HG03108 (cell line): ENCODE results near the gene LHPP.
"Not testable (repeated sequence)": the region's sequence is repeated elsewhere in the genome, so short reads cannot be mapped to it uniquely, and the experiment has no call there.

Experiments
- ATAC-seq: cut with Tn5 transposase; IDR thresholded peaks from one replicate; pipeline ENCODE4 v1.9.1; 2021; ENCODE audit warnings: moderate library complexity; ENCODE audit not compliant: unreplicated experiment

Gene LHPP

DNA sequence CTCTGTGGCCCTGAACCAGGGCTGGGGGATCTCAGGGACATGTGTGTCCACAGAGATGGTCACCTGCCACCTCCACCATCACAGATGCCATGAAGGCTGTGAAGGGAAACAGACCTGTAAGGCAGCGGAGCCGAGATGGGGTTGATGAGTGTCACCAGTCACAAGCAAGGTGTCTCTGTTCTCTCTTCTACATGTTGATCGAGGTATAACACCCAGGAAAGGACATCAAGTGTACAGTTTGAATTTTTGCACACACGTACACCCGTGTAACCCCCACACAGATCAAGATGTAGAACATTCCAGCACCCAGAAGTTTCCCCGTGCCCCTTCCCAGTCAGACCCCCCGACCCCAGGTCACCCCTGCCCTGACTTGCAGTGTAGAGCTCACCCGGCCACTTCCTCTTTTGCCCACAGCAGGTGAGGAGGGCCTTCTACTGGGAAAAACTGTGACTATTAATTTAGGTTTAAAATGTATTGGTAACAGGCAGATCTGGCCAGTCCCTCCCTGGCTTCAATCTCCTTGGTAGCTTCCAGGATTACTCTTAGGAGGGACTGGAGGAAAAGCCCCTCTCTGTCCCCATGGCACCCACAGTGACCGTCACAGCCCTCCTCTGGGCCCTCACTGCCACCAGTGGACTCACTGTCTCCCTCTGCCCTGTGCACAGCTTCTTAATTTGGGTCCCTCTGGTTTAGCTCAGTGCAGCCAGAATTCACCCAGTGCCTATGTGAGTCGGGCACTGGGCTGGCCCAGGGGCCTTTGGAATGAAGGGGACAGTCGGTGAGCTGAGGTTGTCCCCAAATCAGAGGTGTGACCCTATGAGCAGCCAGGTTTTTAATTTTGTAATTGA, 108.2 kb downstream of the LHPP start:
- ATAC-seq: no peak

- ATAC-seq: no peak
Measured at GRCh38 chr10:124570646-124571045, 109.0 kb downstream of the LHPP start.

- ATAC-seq: no peak
Measured at GRCh38 chr10:124572751-124573150, 111.1 kb downstream of the LHPP start.

DNA sequence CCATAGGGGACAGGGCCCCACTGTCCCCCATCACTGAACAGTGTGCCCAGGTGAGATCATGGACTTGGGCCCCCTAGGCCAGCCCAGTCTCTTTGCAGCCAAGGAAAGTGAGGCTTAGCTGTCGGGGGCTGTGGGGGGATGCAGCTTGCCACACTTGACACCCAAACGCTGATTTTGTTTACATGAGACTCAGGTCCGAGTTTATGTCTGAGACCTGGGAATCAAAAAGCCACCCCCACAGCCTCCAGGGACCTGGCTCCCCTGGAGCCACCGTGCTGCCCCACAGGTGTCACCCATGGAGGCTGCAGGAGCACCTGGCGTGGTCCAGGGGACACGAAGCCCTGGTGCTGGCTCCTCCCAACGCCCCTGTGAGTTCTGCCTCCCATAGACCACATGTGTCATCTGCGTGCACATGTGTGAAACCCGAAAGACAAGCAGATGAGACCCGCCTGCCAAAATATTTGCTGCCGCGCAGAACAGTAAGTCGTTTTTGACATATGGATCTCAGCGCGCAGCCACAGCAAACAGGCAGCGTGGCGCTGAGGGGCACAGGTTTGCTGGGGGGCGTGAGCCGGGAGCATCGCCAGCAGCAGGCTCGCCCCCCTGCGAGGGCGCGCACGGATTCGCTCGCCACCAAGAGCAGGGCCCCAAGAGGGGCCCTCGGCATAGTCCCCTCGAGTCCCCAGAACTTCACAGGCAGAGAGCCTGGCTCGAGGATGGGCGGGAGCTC, 112.3 kb downstream of the LHPP start:
- ATAC-seq: no peak

- no peak for ATAC-seq
Measured at GRCh38 chr10:124574456-124575070, 112.9 kb downstream of the LHPP start.

GRCh38 chr10:124575107-124576035, 113.7 kb downstream of the LHPP start:
- ATAC-seq: no peak

GRCh38 chr10:124576526-124577420, 115.2 kb downstream of the LHPP start:
- no peak for ATAC-seq

DNA sequence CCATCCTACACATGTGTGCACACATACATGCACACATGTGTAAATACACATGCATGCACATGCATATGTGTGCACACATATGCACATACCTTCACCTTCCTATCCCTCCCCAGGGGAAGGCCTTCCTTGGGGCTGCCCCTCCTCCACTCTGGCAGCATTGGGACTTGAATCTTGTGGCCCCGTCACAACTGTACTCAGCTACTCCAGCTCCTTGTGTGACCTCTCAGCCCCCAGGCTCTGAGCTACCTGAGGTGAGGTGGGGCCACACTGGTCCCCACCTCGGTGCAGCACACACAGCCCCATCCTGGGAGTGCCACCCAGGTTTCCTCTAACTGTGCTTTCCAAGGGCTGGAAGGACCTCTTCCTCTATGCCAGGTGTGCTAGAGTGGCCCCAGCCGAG, 116.0 kb downstream of the LHPP start:
- no peak for ATAC-seq

DNA sequence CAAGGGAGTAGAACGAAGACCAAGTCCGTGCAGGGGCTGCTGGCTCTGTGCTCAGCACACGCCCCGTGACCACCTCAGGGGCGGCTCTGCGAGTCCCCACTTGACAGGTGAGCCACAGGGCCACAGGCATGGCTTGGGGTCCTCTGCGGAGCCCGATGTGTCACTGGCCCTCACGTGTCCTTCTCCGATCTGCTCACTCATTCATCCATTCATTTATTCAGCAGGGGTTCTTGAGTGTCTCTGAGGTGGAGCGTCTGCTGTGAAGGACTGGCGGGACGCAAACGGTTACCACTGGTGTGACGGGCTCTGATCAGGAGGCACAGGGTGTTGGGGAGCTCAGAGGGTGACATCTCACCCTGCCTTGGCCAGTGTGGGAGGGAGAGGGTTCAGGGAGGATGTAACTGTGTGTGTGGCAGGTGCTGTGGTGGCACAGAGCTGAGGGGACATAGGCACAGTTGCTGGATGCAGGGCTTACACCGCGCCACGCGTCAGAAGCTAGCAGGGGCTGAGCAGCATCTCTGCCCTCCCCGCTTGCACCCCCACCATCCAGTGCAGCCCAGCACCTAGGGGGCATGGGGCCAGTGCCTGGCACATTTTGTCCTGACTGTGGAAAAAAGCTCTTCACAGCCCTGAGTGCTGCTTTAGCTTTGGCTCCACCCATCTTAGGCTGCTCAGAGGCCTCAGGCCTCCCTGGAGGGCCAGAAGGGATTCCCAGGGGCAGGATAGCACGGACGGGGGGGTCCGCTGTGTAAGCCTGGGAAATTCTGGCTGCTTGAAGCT, 116.8 kb downstream of the LHPP start:
- ATAC-seq: no peak

DNA sequence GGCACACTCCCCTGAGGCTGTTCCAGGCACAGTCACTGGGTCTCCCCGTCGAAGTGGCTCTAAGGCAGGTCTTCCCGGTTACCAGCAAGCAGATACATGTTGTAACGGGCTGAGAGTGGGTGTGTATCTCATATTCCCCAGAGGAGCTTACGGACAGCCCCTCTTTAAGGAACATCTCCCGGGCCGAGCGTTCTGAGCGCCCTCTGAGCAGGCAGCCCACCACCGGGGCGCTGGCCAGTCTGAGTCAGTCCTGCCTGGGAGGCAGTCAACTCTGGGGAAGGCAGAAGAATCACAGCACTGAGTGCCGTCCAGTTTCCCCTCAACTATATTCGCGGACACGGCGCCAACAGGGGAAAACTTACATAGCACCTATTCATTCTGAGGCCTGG, 117.4 kb downstream of the LHPP start:
- no peak for ATAC-seq

DNA sequence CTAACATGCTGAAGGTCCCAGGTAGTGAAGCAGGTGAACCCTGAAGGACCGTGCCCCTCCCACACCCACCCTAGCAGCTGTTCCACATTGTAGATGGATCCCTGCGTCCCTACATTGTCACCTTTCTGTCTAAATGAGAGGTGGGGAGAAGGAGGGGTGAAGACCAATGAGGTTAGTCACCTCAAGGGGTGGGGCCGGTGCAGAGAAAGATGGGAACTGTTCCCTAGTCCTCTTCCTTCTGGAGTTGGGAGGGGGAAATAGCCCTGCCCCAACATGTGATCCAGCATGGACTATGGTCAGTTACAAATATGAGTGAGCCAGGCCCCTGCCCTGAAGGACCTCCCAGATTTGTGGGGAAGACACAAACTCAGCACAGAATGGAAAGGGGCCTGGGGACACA, 124.5 kb downstream of the LHPP start:
- no peak for ATAC-seq

- ATAC-seq: no peak
Measured at GRCh38 chr10:124587811-124588211, 126.2 kb downstream of the LHPP start.

- not testable (repeated sequence) for ATAC-seq
Measured at GRCh38 chr10:124588341-124588735, 126.7 kb downstream of the LHPP start.

GRCh38 chr10:124588736-124589490, 127.3 kb downstream of the LHPP start:
- no peak for ATAC-seq

GRCh38 chr10:124589491-124590041, 127.9 kb downstream of the LHPP start:
- no peak for ATAC-seq

GRCh38 chr10:124590216-124591122, 128.8 kb downstream of the LHPP start:
- no peak for ATAC-seq

GRCh38 chr10:124591123-124591495, 129.5 kb downstream of the LHPP start:
- ATAC-seq: no peak
